GM21786 (cell line): Measurements from ENCODE around the gene GREB1L.

Experiments
- ATAC-seq: cut with Tn5 transposase; IDR thresholded peaks from one replicate; pipeline ENCODE4 v1.9.1; 2021; ENCODE audit not compliant: unreplicated experiment

GREB1L gene

GRCh38 chr18:21548647-21549046 is 306.6 kb downstream of the GREB1L start:
- ATAC-seq, result no peak

- no peak for ATAC-seq
These were observed 308.5 kb downstream of the GREB1L start for GRCh38 chr18:21550510-21550970.

- no peak for ATAC-seq
These were observed 315.7 kb downstream of the GREB1L start for GRCh38 chr18:21557607-21558253.

GRCh38 chr18:21559195-21559594 is 317.2 kb downstream of the GREB1L start:
- ATAC-seq, result no peak

- no peak for ATAC-seq
These were observed 329.7 kb downstream of the GREB1L start for GRCh38 chr18:21571772-21572171.
